ENCODE data around the gene PDLIM1.

PDLIM1 gene

DNA sequence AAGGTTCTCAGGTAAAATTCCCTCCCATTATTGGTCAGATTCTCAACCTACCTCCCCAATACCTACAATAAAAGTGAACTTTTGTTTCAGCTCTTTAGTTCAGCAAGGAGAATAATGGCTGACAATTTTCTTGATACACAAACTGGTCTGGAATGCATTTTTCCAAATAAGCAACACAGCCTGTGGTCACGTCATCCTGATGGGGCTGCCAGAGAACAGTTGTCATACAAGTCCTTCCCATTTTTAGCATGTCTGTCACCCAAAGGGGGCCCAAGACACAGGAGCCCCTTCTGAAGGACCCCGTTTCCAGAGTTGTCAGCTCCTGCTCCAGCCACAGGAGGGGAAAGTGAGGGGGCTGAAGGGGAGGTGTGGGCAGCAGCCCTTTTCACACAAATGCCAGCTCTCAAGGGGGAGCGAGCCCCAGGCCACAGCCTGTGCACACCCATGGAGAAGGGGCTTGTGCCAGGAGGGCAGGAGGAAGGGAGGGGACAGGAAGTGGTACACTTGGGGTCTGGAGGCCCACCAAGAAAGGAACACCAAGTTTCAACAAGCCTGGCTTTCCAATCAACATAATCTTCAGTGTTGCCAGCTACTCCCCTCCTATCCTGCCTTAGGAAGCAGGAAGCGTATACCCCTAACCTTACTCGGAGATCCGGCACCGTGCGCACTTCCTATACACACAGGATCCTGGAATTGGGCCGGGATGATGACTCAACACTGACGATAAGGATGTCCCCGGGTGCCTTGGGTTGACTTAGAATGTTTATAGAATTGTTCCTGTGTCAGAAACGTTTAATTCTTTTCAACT is 43.4 kb upstream of the PDLIM1 start:
- no peak overlapping the region for H2AFZ ChIP-seq (ENCODE audit: low read length)
- H3K27ac ChIP-seq (ENCODE audit: low read length) = no peak overlapping the region
- H3K4me2 ChIP-seq (ENCODE audit: low read depth, low read length) = no peak overlapping the region
- H3F3A ChIP-seq (ENCODE audit: insufficient read depth, low read length) = no peaks in the 10 kb centered on the region
- TF ChIP-seq, protein P1, sequence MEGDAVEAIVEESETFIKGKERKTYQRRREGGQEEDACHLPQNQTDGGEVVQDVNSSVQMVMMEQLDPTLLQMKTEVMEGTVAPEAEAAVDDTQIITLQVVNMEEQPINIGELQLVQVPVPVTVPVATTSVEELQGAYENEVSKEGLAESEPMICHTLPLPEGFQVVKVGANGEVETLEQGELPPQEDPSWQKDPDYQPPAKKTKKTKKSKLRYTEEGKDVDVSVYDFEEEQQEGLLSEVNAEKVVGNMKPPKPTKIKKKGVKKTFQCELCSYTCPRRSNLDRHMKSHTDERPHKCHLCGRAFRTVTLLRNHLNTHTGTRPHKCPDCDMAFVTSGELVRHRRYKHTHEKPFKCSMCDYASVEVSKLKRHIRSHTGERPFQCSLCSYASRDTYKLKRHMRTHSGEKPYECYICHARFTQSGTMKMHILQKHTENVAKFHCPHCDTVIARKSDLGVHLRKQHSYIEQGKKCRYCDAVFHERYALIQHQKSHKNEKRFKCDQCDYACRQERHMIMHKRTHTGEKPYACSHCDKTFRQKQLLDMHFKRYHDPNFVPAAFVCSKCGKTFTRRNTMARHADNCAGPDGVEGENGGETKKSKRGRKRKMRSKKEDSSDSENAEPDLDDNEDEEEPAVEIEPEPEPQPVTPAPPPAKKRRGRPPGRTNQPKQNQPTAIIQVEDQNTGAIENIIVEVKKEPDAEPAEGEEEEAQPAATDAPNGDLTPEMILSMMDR (IDR thresholded peaks at IDR 0.05; ENCODE audit: low read length) = no peak
- TF ChIP-seq EZH2phosphoT487 (IDR thresholded peaks at IDR 0.05; ENCODE audit: low read length) (no peak), EZH2 (optimal IDR thresholded peaks at IDR 0.05; ENCODE audit: low read depth, low read length) (no peak)
- no peak for DNase-seq
- H3K36me3 ChIP-seq (replicated peaks; ENCODE audit: insufficient read depth, low read length) = no peaks in the 10 kb centered on the region
- H3K27me3 ChIP-seq (replicated peaks; ENCODE audit: insufficient read depth, low read length) = no peaks in the 10 kb centered on the region
- H3K4me1 ChIP-seq (ENCODE audit: low read length) = no peaks in the 10 kb centered on the region
- no peaks in the 10 kb centered on the region for H3K79me2 ChIP-seq (ENCODE audit: low read length)
- no peaks in the 10 kb centered on the region for H4K20me1 ChIP-seq (ENCODE audit: insufficient read depth, low read length)
- H3K9me2 ChIP-seq (replicated peaks; ENCODE audit: insufficient read depth, low read length) = no peaks in the 10 kb centered on the region
- no peak overlapping the region for H3K9ac ChIP-seq (ENCODE audit: low read length)
- H3K9me3 ChIP-seq (replicated peaks; ENCODE audit: insufficient read depth, low read length) = no peaks in the 10 kb centered on the region
- H3K4me3 ChIP-seq (ENCODE audit: low read length) = no peak overlapping the region

DNA sequence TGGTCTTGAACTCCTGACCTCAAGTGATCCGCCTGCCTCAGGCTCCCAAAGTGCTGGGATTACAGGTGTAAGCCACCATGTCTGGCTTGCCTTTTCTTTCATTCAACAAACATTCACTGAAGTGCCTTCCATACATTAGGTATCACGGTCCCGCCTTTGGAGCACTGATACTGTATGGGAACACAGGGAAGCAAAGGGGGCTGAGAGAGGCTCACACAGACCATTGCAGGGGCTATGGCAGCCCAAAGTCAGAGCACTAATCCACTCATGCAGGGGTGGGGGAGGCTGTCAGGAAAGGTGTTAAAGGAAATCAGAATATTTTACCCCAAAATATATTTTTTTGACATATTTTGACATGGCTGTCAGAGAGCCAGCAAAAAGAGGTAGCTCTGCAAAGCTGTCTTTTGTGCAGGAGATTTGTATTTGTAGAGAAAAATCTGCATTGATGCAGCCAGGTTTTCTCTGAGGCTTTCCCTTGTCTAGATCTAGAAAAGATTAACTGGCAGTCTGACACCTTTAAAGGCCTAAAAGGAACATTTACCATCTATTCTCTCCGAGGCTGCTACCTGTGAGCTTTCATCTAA is 42.0 kb upstream of the PDLIM1 start:
- H3K9ac ChIP-seq (ENCODE audit: low read length) = no peak overlapping the region
- no peaks in the 10 kb centered on the region for H4K20me1 ChIP-seq (ENCODE audit: insufficient read depth, low read length)
- H3K4me2 ChIP-seq (ENCODE audit: low read depth, low read length) = no peak overlapping the region
- H3F3A ChIP-seq (ENCODE audit: insufficient read depth, low read length) = no peaks in the 10 kb centered on the region
- TF ChIP-seq, protein P1 (IDR thresholded peaks at IDR 0.05; ENCODE audit: low read length) = no peak
- TF ChIP-seq EZH2phosphoT487 (IDR thresholded peaks at IDR 0.05; ENCODE audit: low read length) = no peak
- TF ChIP-seq EZH2 (optimal IDR thresholded peaks at IDR 0.05; ENCODE audit: low read depth, low read length) = no peak
- H3K4me3 ChIP-seq (ENCODE audit: low read length) = no peak overlapping the region
- H3K9me3 ChIP-seq (replicated peaks; ENCODE audit: insufficient read depth, low read length) = no peaks in the 10 kb centered on the region
- no peak for DNase-seq
- no peaks in the 10 kb centered on the region for H3K27me3 ChIP-seq (replicated peaks; ENCODE audit: insufficient read depth, low read length)
- H3K4me1 ChIP-seq (ENCODE audit: low read length) = no peaks in the 10 kb centered on the region
- H3K9me2 ChIP-seq (replicated peaks; ENCODE audit: insufficient read depth, low read length) = no peaks in the 10 kb centered on the region
- H3K36me3 ChIP-seq (replicated peaks; ENCODE audit: insufficient read depth, low read length) = no peaks in the 10 kb centered on the region
- no peaks in the 10 kb centered on the region for H3K79me2 ChIP-seq (ENCODE audit: low read length)
- H2AFZ ChIP-seq (ENCODE audit: low read length) = no peak overlapping the region
- H3K27ac ChIP-seq (ENCODE audit: low read length) = no peak overlapping the region

DNA sequence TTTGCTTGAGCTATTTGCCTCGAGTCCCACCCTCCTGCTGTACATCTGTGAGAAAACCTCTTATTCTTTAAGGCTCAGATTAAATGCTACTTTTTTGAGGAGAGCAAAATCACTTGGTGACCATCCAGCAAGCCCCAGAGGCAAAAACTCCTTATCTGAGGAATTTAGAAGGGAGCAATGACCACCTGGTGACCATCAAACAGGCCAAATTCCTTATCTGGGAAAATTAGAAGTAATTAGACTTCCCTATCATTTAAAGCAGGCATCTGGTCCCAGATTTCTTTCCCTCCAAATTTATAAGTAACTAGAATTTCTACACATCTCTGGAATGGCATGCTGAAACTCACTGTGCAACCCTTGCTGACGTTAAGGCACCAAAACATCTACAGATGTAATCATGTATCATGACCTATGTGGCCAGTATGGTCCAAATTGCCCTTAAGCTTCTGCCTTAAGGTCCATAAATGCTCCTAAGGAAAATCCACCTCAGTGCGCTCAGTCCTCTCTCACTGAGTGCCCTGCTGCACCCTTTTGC is 40.9 kb upstream of the PDLIM1 start:
- H3K4me3 ChIP-seq (ENCODE audit: low read length) = no peak overlapping the region
- TF ChIP-seq EZH2 (optimal IDR thresholded peaks at IDR 0.05; ENCODE audit: low read depth, low read length) (no peak), EZH2phosphoT487 (IDR thresholded peaks at IDR 0.05; ENCODE audit: low read length) (no peak)
- TF ChIP-seq, protein P1 (IDR thresholded peaks at IDR 0.05; ENCODE audit: low read length) = no peak
- H4K20me1 ChIP-seq (ENCODE audit: insufficient read depth, low read length) = no peaks in the 10 kb centered on the region
- H3K79me2 ChIP-seq (ENCODE audit: low read length) = no peaks in the 10 kb centered on the region
- no peak overlapping the region for H3K27ac ChIP-seq (ENCODE audit: low read length)
- H3K4me2 ChIP-seq (ENCODE audit: low read depth, low read length) = no peak overlapping the region
- H3K9me3 ChIP-seq (replicated peaks; ENCODE audit: insufficient read depth, low read length) = no peaks in the 10 kb centered on the region
- no peak for DNase-seq
- no peaks in the 10 kb centered on the region for H3K4me1 ChIP-seq (ENCODE audit: low read length)
- H2AFZ ChIP-seq (ENCODE audit: low read length) = no peak overlapping the region
- H3K27me3 ChIP-seq (replicated peaks; ENCODE audit: insufficient read depth, low read length) = no peaks in the 10 kb centered on the region
- no peaks in the 10 kb centered on the region for H3K36me3 ChIP-seq (replicated peaks; ENCODE audit: insufficient read depth, low read length)
- no peak overlapping the region for H3K9ac ChIP-seq (ENCODE audit: low read length)
- no peaks in the 10 kb centered on the region for H3F3A ChIP-seq (ENCODE audit: insufficient read depth, low read length)
- H3K9me2 ChIP-seq (replicated peaks; ENCODE audit: insufficient read depth, low read length) = no peaks in the 10 kb centered on the region
